H1 (cell line): ENCODE results near the gene CHAT. TPM values are rescaled to one million over a fixed set of nuclear protein-coding genes. Genes with fewer than 3 reads are reported as not detected.

ENCODE experiments used
- CTCF ChIA-PET: fragments of 300-600 bp; sonication (Branson Sonifier 250); formaldehyde crosslinking; loops from one replicate; lab custom pipeline; 2021; ENCODE audit not compliant: partially characterized antibody; lab: Charles Lee
- POLR2A ChIA-PET: fragments of 300-600 bp; sonication (Branson Sonifier 250); formaldehyde crosslinking; loops from one replicate; lab custom pipeline; 2021; ENCODE audit warnings: inconsistent platforms; ENCODE audit not compliant: partially characterized antibody; lab: Charles Lee
- DNase-seq, 2 experiments: peaks; one replicate each; pipeline versions ENCODE4 v3.0.0 to v3.0.0-alpha.2; 2010 to 2022; ENCODE audit warnings: low spot score in 2 of 2, low read depth in 1 of 2, mixed read lengths in 1 of 2
- FAIRE-seq: peaks from 2 replicates; lab custom pipeline; 2011; peaks lifted over from hg19 to GRCh38; lab: Jason Lieb, UNC
- H2AFZ ChIP-seq: 2 replicates; pipeline ENCODE4 v1.8.1; 2012; ENCODE audit warnings: low read length, inconsistent platforms
- H2AK5ac ChIP-seq: 2 replicates; pipeline ENCODE4 v1.6.1; 2013; ENCODE audit warnings: low read depth, low read length
- H2BK120ac ChIP-seq: replicated peaks from 2 replicates; pipeline ENCODE3; 2013; ENCODE audit warnings: low read depth, low read length, inconsistent platforms
- H2BK12ac ChIP-seq: 2 replicates; pipeline ENCODE4 v1.6.1; 2013; ENCODE audit warnings: low read depth, low read length
- H2BK15ac ChIP-seq: 2 replicates; pipeline ENCODE4 v1.6.1; 2013; ENCODE audit warnings: low read length
- H2BK20ac ChIP-seq: 2 replicates; pipeline ENCODE4 v1.6.1; 2013; ENCODE audit warnings: low read length
- H2BK5ac ChIP-seq: 2 replicates; pipeline ENCODE4 v1.6.1; 2013; ENCODE audit warnings: low read depth, low read length
- H3K14ac ChIP-seq: 2 replicates; pipeline ENCODE4 v1.6.1; 2013; ENCODE audit warnings: inconsistent platforms; ENCODE audit not compliant: insufficient read length
- H3K18ac ChIP-seq: 2 replicates; pipeline ENCODE4 v1.6.1; 2013; ENCODE audit warnings: low read length; ENCODE audit errors: extremely low read depth
- H3K23ac ChIP-seq: 2 replicates; pipeline ENCODE4 v1.6.1; 2013; ENCODE audit warnings: inconsistent platforms; ENCODE audit not compliant: insufficient read length
- H3K23me2 ChIP-seq: 2 replicates; pipeline ENCODE4 v1.6.1; 2013; ENCODE audit warnings: low read depth, low read length
- H3K27ac ChIP-seq: 2 replicates; pipeline ENCODE4 v1.6.1; 2011; ENCODE audit warnings: low read depth, low read length, inconsistent platforms
- H3K27me3 ChIP-seq, 4 experiments: replicated peaks in 1 of 4; 1 replicate in 1 of 4; 2 replicates in 3 of 4; pipeline versions ENCODE4 v1.6.1 to v1.8.1; 2011 to 2013; ENCODE audit warnings: low read length in 3 of 4, mild to moderate bottlenecking in 3 of 4, inconsistent platforms in 2 of 4, mixed read lengths in 2 of 4, moderate library complexity in 1 of 4; ENCODE audit not compliant: control insufficient read depth in 3 of 4, insufficient read depth in 3 of 4; ENCODE audit errors: extremely low read depth in 1 of 4
- H3K36me3 ChIP-seq, 4 experiments: 2 replicates each; pipeline versions ENCODE4 v1.6.1 to v1.8.1; 2011 to 2013; ENCODE audit warnings: mild to moderate bottlenecking in 4 of 4, low read length in 3 of 4, moderate library complexity in 2 of 4, control low read depth in 1 of 4, inconsistent platforms in 1 of 4; ENCODE audit not compliant: insufficient read depth in 4 of 4, control insufficient read depth in 2 of 4
- H3K4ac ChIP-seq: replicated peaks from 2 replicates; pipeline ENCODE3; 2013; ENCODE audit warnings: low read length, low read depth, mixed read lengths, inconsistent platforms; ENCODE audit not compliant: insufficient read length
- H3K4me1 ChIP-seq, 4 experiments: replicated peaks in 1 of 4; 1 replicate in 1 of 4; 2 replicates in 3 of 4; pipeline versions ENCODE4 v1.6.1 to v1.8.1; 2011 to 2013; ENCODE audit warnings: low read length in 3 of 4, inconsistent platforms in 2 of 4, mixed read lengths in 1 of 4; ENCODE audit not compliant: insufficient read depth in 4 of 4, control insufficient read depth in 3 of 4
- H3K4me2 ChIP-seq, 2 experiments: 2 replicates each; pipeline versions ENCODE4 v1.6.1 to v1.8.1; 2011 to 2013; ENCODE audit warnings: low read depth in 2 of 2, low read length in 2 of 2, control low read depth in 1 of 2, inconsistent platforms in 1 of 2, mild to moderate bottlenecking in 1 of 2; ENCODE audit not compliant: insufficient read depth in 1 of 2
- H3K4me3 ChIP-seq, 4 experiments: fragments of 200-600, 300-600 bp in 1 of 4; sonication (generic), shearing (Covaris generic), sonication (Bioruptor Twin) in 1 of 4; 2 replicates each; pipeline versions ENCODE4 v1.5.1 to v1.8.1; 2011 to 2016; ENCODE audit warnings: low read length in 4 of 4, low read depth in 3 of 4, control low read depth in 2 of 4, inconsistent platforms in 2 of 4, mild to moderate bottlenecking in 2 of 4, mixed read lengths in 1 of 4, moderate library complexity in 1 of 4; ENCODE audit not compliant: insufficient read depth in 2 of 4; ENCODE audit errors: extremely low read depth in 1 of 4
- H3K56ac ChIP-seq: replicated peaks from 2 replicates; pipeline ENCODE3; 2013; ENCODE audit warnings: low read depth, mild to moderate bottlenecking, mixed read lengths, low read length, inconsistent platforms; ENCODE audit not compliant: insufficient read length
- H3K79me1 ChIP-seq: 2 replicates; pipeline ENCODE4 v1.6.1; 2013; ENCODE audit warnings: low read depth, low read length, control low read depth
- H3K79me2 ChIP-seq, 2 experiments: 2 replicates each; pipeline versions ENCODE4 v1.6.1 to v1.8.1; 2012 to 2013; ENCODE audit warnings: low read length in 2 of 2, mild to moderate bottlenecking in 2 of 2, inconsistent platforms in 1 of 2; ENCODE audit not compliant: insufficient read depth in 2 of 2, control insufficient read depth in 1 of 2
- H3K9ac ChIP-seq, 4 experiments: replicated peaks in 1 of 4; 1 replicate in 1 of 4; 2 replicates in 3 of 4; pipeline versions ENCODE4 v1.6.1 to v1.8.1; 2011 to 2013; ENCODE audit warnings: low read depth in 3 of 4, low read length in 3 of 4, control low read depth in 2 of 4, mild to moderate bottlenecking in 2 of 4, moderate library complexity in 2 of 4, inconsistent platforms in 1 of 4; ENCODE audit errors: extremely low read depth in 1 of 4
- H3K9me3 ChIP-seq, 2 experiments: 2 replicates each; pipeline versions ENCODE4 v1.6.1 to v1.8.1; 2012 to 2013; ENCODE audit warnings: mild to moderate bottlenecking in 2 of 2, moderate library complexity in 2 of 2, control low read depth in 1 of 2, inconsistent platforms in 1 of 2, low read depth in 1 of 2, low read length in 1 of 2, mixed read lengths in 1 of 2; ENCODE audit not compliant: insufficient read depth in 2 of 2
- H4K20me1 ChIP-seq, 2 experiments: replicated peaks in 1 of 2; 2 replicates each; pipeline versions ENCODE3 to v1.8.1; 2011 to 2013; ENCODE audit warnings: inconsistent platforms in 2 of 2, low read length in 2 of 2, mild to moderate bottlenecking in 1 of 2; ENCODE audit not compliant: insufficient read depth in 2 of 2, control insufficient read depth in 1 of 2
- H4K5ac ChIP-seq: 2 replicates; pipeline ENCODE4 v1.6.1; 2013; ENCODE audit warnings: low read length, low read depth, mixed read lengths, inconsistent platforms; ENCODE audit not compliant: insufficient read length
- H4K8ac ChIP-seq: 2 replicates; pipeline ENCODE4 v1.8.0; 2013; ENCODE audit warnings: mild to moderate bottlenecking, moderate library complexity, low read length, inconsistent platforms; ENCODE audit not compliant: insufficient read depth; ENCODE audit errors: extremely low read depth
- H4K91ac ChIP-seq: replicated peaks from 2 replicates; pipeline ENCODE3; 2013; ENCODE audit warnings: low read length, mixed read lengths, inconsistent platforms; ENCODE audit not compliant: insufficient read length
- EZH2 ChIP-seq: fragments of 200-600 bp; sonication (generic); IDR thresholded peaks from 2 replicates; pipeline ENCODE4 v1.7.1; 2012; ENCODE audit warnings: low read depth, mild to moderate bottlenecking, moderate library complexity, low read length, inconsistent platforms; ENCODE audit not compliant: severe bottlenecking
- GABPA ChIP-seq: IDR thresholded peaks from 2 replicates; pipeline ENCODE4 v1.6.1; 2011; ENCODE audit warnings: mild to moderate bottlenecking, low read length, moderate library complexity, borderline replicate concordance; ENCODE audit not compliant: insufficient read depth
- PHF8 ChIP-seq: fragments of 200-600 bp; sonication (generic); conservative IDR thresholded peaks from 2 replicates; pipeline ENCODE4 v1.7.1; 2012; ENCODE audit warnings: low read depth, mild to moderate bottlenecking, inconsistent platforms, low read length, moderate library complexity
- SAP30 ChIP-seq: fragments of 300-600 bp; sonication (generic); IDR thresholded peaks from 2 replicates; pipeline ENCODE4 v1.7.1; 2012; ENCODE audit warnings: low read length, moderate library complexity, mild to moderate bottlenecking, inconsistent platforms; ENCODE audit not compliant: insufficient read depth, insufficient replicate concordance
- SIRT6 ChIP-seq: IDR thresholded peaks from one replicate; pipeline ENCODE4 v1.7.1; 2012; ENCODE audit warnings: low read length, inconsistent platforms
- SRF ChIP-seq: IDR thresholded peaks from 2 replicates; pipeline ENCODE4 v1.6.1; 2011; ENCODE audit warnings: mild to moderate bottlenecking, low read depth, low read length, moderate library complexity
- TAF7 ChIP-seq: optimal IDR thresholded peaks from 2 replicates; pipeline ENCODE3; 2011; ENCODE audit warnings: low read depth, mild to moderate bottlenecking, inconsistent platforms, low read length, moderate library complexity, borderline replicate concordance
- WGBS, 2 experiments: shearing (Covaris generic) in 1 of 2; methylation state at CpG; one replicate each; pipeline versions ENCODE4 v1.1.6 to v1.1.7; 2013 to 2015; ENCODE audit warnings: low lambda C conversion rate in 2 of 2, mixed read lengths in 2 of 2, inconsistent platforms in 1 of 2, low coverage in 1 of 2, missing lambda C conversion rate in 1 of 2; ENCODE audit not compliant: insufficient replicate concordance in 2 of 2, insufficient coverage in 1 of 2, insufficient read length in 1 of 2; ENCODE audit errors: extremely low coverage in 1 of 2, missing lambda C conversion rate in 1 of 2; 5-methylcytosine and 5-hydroxymethylcytosine counted together
- polyA plus RNA-seq, 7 experiments: library from polyadenylated mRNA; depleted of rRNA in 3 of 7; stranded (reverse) in 5 of 7; unstranded in 2 of 7; fragments of >200 nt in 5 of 7; fragments of 200-250 nt in 2 of 7; gene quantifications; 1 replicate in 5 of 7; 2 replicates in 1 of 7; 4 replicates in 1 of 7; pipeline versions ENCODE4 v1.2.1 to v1.2.3, GENCODE V29; 2011 to 2013; ENCODE audit warnings: missing spikeins in 2 of 7, mixed read lengths in 2 of 7
- total RNA-seq: library from RNA; stranded (reverse); fragmentation: NEBNext Ultra II Directional; extraction: Animal tissue kit (Norgen Biotek cat#: 25700); gene quantifications from 2 replicates; pipeline ENCODE4 v1.2.1, GENCODE V29; 2021
- TF ChIP-seq, protein P1 (sequence below): IDR thresholded peaks from 2 replicates; pipeline ENCODE4 v1.6.1; 2012; ENCODE audit warnings: inconsistent platforms
- TF ChIP-seq, protein P2 (sequence below): IDR thresholded peaks from 2 replicates; pipeline ENCODE4 v1.6.1; 2012; ENCODE audit warnings: low read length, inconsistent platforms
- TF ChIP-seq, protein P3 (sequence below): IDR thresholded peaks from 2 replicates; pipeline ENCODE4 v1.6.1; 2011; ENCODE audit warnings: low read length, improper control_type of control experiment

CHAT gene
- total and polyA plus RNA-seq, 2 of the 8 experiments (the other 6 are each of a cell fraction or from before 2014, with no cell fraction given) = not detected

DNA sequence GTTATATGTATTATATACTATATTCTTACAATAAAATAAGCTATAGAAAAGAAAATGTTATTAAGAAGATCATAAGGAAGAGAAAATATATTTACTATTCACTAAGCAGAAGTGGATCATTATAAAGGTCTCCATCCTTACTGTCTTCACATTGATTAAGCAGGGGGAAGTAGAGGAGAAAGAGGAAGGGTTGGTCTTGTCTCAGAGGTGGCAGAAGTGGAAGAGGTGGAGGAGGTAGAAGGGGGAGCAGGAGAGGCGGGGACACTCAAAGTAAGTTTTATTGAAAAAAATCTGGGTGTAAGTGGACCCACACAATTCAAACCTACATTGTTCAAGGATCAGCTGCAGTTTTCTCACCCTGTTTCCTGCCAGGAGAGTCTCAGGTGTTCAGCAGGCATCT is 46.0 kb upstream of the CHAT start:
- no peak overlapping the region for H2BK20ac ChIP-seq
- H3K36me3 ChIP-seq = no peaks in the 10 kb centered on the region
- H3K9me3 ChIP-seq = 0 out of 4 replicates have a peak, but pooled peaks cover 0 to 4% of the 10 kb centered on the region in 2 experiments
- H2BK120ac ChIP-seq = no peak overlapping the region
- POLR2A ChIA-PET = no interaction called here
- H4K20me1 ChIP-seq = no peaks in the 10 kb centered on the region
- no peak for FAIRE-seq
- H2BK15ac ChIP-seq = no peak overlapping the region
- no peak overlapping the region for H2BK12ac ChIP-seq
- H2AK5ac ChIP-seq = no peak overlapping the region
- no peak overlapping the region for H3K27ac ChIP-seq
- no peak overlapping the region for H3K18ac ChIP-seq
- H3K4me3 ChIP-seq = no peak overlapping the region
- no peaks in the 10 kb centered on the region for H3K23me2 ChIP-seq
- H3K79me2 ChIP-seq = no peaks in the 10 kb centered on the region
- H2BK5ac ChIP-seq = no peak overlapping the region
- H3K4ac ChIP-seq = no peak overlapping the region
- 86% methylated on average over 1 of the region's 1 CpG; no CpG with 5 or more reads in 1 of the 2 experiments for WGBS, 2 experiments
- H3K4me2 ChIP-seq = no peak overlapping the region
- no peaks in the 10 kb centered on the region for H3K27me3 ChIP-seq
- H2AFZ ChIP-seq = no peak overlapping the region
- no peak for DNase-seq
- H3K79me1 ChIP-seq = no peaks in the 10 kb centered on the region
- CTCF ChIA-PET = interaction anchor here (0.6 to 1.1 kb wide), 2 partner anchors 25 to 709 kb away, joined by 3 to 4 read pairs; no protein-coding TSS in a partner anchor
- H3K9ac ChIP-seq = no peak overlapping the region
- H4K8ac ChIP-seq = no peak overlapping the region
- no peak overlapping the region for H3K56ac ChIP-seq
- H3K4me1 ChIP-seq = no peaks in the 10 kb centered on the region
- H4K5ac ChIP-seq = no peak overlapping the region
- H4K91ac ChIP-seq = no peak overlapping the region
- no peak overlapping the region for H3K14ac ChIP-seq
- no peak overlapping the region for H3K23ac ChIP-seq
- no peak for TF ChIP-seq TAF7
- TF ChIP-seq GABPA = no peak
- no peak for TF ChIP-seq PHF8
- TF ChIP-seq, protein P1, sequence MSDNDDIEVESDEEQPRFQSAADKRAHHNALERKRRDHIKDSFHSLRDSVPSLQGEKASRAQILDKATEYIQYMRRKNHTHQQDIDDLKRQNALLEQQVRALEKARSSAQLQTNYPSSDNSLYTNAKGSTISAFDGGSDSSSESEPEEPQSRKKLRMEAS = no peak
- no peak for TF ChIP-seq SAP30
- TF ChIP-seq, protein P2, sequence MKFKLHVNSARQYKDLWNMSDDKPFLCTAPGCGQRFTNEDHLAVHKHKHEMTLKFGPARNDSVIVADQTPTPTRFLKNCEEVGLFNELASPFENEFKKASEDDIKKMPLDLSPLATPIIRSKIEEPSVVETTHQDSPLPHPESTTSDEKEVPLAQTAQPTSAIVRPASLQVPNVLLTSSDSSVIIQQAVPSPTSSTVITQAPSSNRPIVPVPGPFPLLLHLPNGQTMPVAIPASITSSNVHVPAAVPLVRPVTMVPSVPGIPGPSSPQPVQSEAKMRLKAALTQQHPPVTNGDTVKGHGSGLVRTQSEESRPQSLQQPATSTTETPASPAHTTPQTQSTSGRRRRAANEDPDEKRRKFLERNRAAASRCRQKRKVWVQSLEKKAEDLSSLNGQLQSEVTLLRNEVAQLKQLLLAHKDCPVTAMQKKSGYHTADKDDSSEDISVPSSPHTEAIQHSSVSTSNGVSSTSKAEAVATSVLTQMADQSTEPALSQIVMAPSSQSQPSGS = no peak
- no peak for TF ChIP-seq EZH2
- TF ChIP-seq, protein P3, sequence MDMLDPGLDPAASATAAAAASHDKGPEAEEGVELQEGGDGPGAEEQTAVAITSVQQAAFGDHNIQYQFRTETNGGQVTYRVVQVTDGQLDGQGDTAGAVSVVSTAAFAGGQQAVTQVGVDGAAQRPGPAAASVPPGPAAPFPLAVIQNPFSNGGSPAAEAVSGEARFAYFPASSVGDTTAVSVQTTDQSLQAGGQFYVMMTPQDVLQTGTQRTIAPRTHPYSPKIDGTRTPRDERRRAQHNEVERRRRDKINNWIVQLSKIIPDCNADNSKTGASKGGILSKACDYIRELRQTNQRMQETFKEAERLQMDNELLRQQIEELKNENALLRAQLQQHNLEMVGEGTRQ = no peak
- TF ChIP-seq SIRT6 = no peak
- TF ChIP-seq SRF = no peak
